ENCODE results near the gene ATN1. TPM values are rescaled to one million over a fixed set of nuclear protein-coding genes. Genes with fewer than 3 reads are reported as not detected.

Gene ATN1
- polyA plus RNA-seq, 3 donors: 0.40 to 10.6 TPM; not detected in 1

DNA sequence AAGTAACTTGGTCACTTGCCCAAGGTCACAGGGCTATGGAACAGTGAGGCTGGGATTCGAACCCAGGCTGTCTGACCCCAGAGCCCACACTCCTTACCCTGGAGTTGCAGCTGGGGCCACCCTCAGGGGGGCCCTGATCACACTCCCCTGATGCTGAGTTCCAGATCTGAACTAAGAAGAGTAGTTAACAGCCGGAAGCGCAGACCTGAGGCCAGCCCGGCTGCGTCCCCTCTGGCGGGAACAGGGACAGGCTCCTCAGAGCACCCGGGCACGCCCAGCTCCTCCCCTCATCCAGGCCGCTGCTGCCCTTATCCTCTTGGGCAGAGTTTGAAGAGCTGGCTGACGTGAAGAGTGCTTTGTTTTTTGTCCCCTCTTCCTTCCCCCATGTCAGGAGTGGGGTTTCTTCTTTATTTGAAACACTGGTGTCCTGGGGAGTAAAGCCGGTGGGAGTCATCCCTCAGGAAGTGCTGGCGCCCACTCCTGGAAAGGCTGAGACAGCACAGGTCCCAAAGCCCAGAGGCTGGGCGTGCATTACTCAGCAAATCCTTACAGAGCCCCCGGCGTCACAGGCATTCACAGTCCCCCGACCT is 34.0 kb downstream of the ATN1 start:
- Histone ChIP-seq H4K20me1 (ENCODE audit: insufficient read depth, low read length) (peaks cover 58% of the 10 kb centered on the region), H3K4me1 (ENCODE audit: control insufficient read depth in 1 of 2, insufficient read depth in 2 of 2, low read length in 2 of 2) (peaks cover 78 to 85% of the 10 kb centered on the region in 2 donors), H3K79me2 (ENCODE audit: insufficient read depth, low read length) (peaks cover 38% of the 10 kb centered on the region), H3K9me3 (replicated peaks in 1 of 2; ENCODE audit: control insufficient read depth in 1 of 2, insufficient read depth in 1 of 2, low read length in 2 of 2) (no peaks in the 10 kb centered on the region), H3K27me3 (ENCODE audit: control insufficient read depth in 2 of 2, insufficient read depth in 2 of 2, low read length in 2 of 2) (no peaks in the 10 kb centered on the region), H2AFZ (ENCODE audit: insufficient read depth, low read depth, low read length, poor library complexity, severe bottlenecking) (no peak overlapping the region), H3K9ac (ENCODE audit: insufficient read depth, low read length, poor library complexity, severe bottlenecking) (peak overlapping the region; percentile 55), H3K4me3 (replicated peaks in 1 of 3; ENCODE audit: low read depth in 2 of 3, low read length in 3 of 3) (peak overlapping the region in 1 of 3 experiments; percentile 40), H3K4me2 (replicated peaks; ENCODE audit: extremely low read depth, low read length, poor library complexity, severe bottlenecking) (peak overlapping the region; percentile 50), H3K27ac (ENCODE audit: low read depth in 1 of 2, low read length in 2 of 2) (peak overlapping the region; percentile 87 to 95), H3K36me3 (replicated peaks in 1 of 2; ENCODE audit: control insufficient read depth in 1 of 2, insufficient read depth in 2 of 2, low read length in 2 of 2) (peaks cover 49 to 52% of the 10 kb centered on the region in 2 donors)
- Mint-ChIP-seq H3K4me1 (peaks cover 81% of the 10 kb centered on the region), H3K27me3 (ENCODE audit: low read depth in 3 of 3) (peaks cover 0 to 7% (median 0%) of the 10 kb centered on the region in 3 donors), H3K9me3 (peaks cover 0 to 2% (median 0%) of the 10 kb centered on the region in 7 donors), H3K4me3 (peak overlapping the region; percentile 65 to 67), H3K36me3 (peaks cover 50 to 69% of the 10 kb centered on the region in 2 donors), H3K27ac (peak overlapping the region; percentile 93 to 99 (median 96))
- TF ChIP-seq, protein P1, sequence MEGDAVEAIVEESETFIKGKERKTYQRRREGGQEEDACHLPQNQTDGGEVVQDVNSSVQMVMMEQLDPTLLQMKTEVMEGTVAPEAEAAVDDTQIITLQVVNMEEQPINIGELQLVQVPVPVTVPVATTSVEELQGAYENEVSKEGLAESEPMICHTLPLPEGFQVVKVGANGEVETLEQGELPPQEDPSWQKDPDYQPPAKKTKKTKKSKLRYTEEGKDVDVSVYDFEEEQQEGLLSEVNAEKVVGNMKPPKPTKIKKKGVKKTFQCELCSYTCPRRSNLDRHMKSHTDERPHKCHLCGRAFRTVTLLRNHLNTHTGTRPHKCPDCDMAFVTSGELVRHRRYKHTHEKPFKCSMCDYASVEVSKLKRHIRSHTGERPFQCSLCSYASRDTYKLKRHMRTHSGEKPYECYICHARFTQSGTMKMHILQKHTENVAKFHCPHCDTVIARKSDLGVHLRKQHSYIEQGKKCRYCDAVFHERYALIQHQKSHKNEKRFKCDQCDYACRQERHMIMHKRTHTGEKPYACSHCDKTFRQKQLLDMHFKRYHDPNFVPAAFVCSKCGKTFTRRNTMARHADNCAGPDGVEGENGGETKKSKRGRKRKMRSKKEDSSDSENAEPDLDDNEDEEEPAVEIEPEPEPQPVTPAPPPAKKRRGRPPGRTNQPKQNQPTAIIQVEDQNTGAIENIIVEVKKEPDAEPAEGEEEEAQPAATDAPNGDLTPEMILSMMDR (IDR thresholded peaks at IDR 0.05): peak; percentile 7
- intact Hi-C loops (cut with micrococcal nuclease): loop anchor here (1.0 to 5.0 kb wide), 3 partner anchors 8 to 89 kb away; partner anchors contain the start of genes C12orf57 (in 1 of the 2) and SPSB2 (in 1 of the 2)
- peak in 2 of 3 donors; percentile 44 to 69 for DNase-seq
- WGBS (ENCODE audit: insufficient coverage): 10% methylated on average over 6 of the region's 16 CpGs

DNA sequence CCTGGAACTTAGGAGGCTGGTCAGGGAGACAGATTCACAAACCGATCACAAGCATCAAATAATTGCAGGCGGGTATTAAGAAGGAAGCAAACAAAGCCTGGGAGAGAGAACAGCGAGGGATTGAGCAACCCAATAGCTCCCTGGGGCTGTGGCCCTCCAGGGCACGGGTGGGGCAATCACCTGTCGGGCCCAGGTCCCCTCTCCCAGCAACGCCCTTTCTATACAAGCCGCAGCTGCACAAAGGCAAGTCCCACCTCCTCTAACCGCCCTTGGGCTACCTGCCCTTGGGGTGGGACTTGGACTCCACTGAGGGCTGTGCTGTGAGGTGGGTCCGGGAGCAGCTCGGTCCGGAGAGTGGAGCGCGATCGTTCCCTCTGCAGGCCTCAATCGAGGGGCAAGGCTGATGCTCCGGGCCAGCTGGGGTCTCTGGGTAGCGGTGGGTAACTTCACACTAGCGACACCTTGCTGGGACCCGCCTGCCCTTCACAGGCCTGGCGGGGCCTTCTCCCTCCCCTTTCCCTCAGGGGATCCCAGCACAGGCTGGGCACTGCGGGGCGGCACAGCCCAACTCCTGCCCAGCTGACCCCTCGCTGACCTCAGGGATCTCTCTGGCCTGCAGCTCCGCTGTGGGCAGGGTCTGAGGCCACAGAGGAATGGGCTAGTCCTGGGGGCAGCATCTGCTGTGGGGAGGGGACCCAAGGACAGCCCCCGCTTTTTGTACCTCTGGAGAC is 34.7 kb downstream of the ATN1 start:
- no peak overlapping the region for H2AFZ ChIP-seq (ENCODE audit: insufficient read depth, low read depth, low read length, poor library complexity, severe bottlenecking)
- no peaks in the 10 kb centered on the region for H3K27me3 ChIP-seq (ENCODE audit: control insufficient read depth in 2 of 2, insufficient read depth in 2 of 2, low read length in 2 of 2)
- Mint-ChIP-seq H3K9me3 (peaks cover 0 to 2% (median 0%) of the 10 kb centered on the region in 7 donors), H3K4me1 (peaks cover 75% of the 10 kb centered on the region), H3K4me3 (peak overlapping the region; percentile 65 to 67), H3K27me3 (ENCODE audit: low read depth in 3 of 3) (peaks cover 0 to 7% (median 0%) of the 10 kb centered on the region in 3 donors), H3K27ac (peak overlapping the region; percentile 93 to 99 (median 96)), H3K36me3 (peaks cover 50 to 69% of the 10 kb centered on the region in 2 donors)
- intact Hi-C loops (cut with micrococcal nuclease): loop anchor here in 1 of 2 donors (5.0 kb wide), 1 partner anchor 90 kb away; the partner anchor contains the start of gene SPSB2
- DNase-seq: peak in 1 of 3 donors; percentile 49
- H3K27ac ChIP-seq (ENCODE audit: low read depth in 1 of 2, low read length in 2 of 2): peak overlapping the region; percentile 87 to 95
- H3K9ac ChIP-seq (ENCODE audit: insufficient read depth, low read length, poor library complexity, severe bottlenecking): no peak overlapping the region
- H4K20me1 ChIP-seq (ENCODE audit: insufficient read depth, low read length): peaks cover 51% of the 10 kb centered on the region
- H3K36me3 ChIP-seq (replicated peaks in 1 of 2; ENCODE audit: control insufficient read depth in 1 of 2, insufficient read depth in 2 of 2, low read length in 2 of 2): peaks cover 49 to 52% of the 10 kb centered on the region in 2 donors
- 60% methylated on average over 18 of the region's 25 CpGs for WGBS (ENCODE audit: insufficient coverage)
- peak overlapping the region; percentile 50 for H3K4me2 ChIP-seq (replicated peaks; ENCODE audit: extremely low read depth, low read length, poor library complexity, severe bottlenecking)
- peak overlapping the region in 1 of 3 experiments; percentile 40 for H3K4me3 ChIP-seq (replicated peaks in 1 of 3; ENCODE audit: low read depth in 2 of 3, low read length in 3 of 3)
- H3K9me3 ChIP-seq (replicated peaks in 1 of 2; ENCODE audit: control insufficient read depth in 1 of 2, insufficient read depth in 1 of 2, low read length in 2 of 2): no peaks in the 10 kb centered on the region
- H3K4me1 ChIP-seq (ENCODE audit: control insufficient read depth in 1 of 2, insufficient read depth in 2 of 2, low read length in 2 of 2): peaks cover 71 to 78% of the 10 kb centered on the region in 2 donors
- TF ChIP-seq, protein P1 (IDR thresholded peaks at IDR 0.05): no peak
- peaks cover 31% of the 10 kb centered on the region for H3K79me2 ChIP-seq (ENCODE audit: insufficient read depth, low read length)
